Measurements from ENCODE around the gene KCNIP4. TPM values are rescaled to one million over a fixed set of nuclear protein-coding genes. Genes with fewer than 3 reads are reported as not detected.

Gene KCNIP4
- total and polyA plus RNA-seq, 2 of the 8 experiments (the other 6 are each of a cell fraction or from before 2014, with no cell fraction given) = 0.06 TPM; not detected in 1

- no peak overlapping the region for H3K27ac ChIP-seq (ENCODE audit: low read depth, low read length)
- no peak overlapping the region for H3K9ac ChIP-seq (replicated peaks in 1 of 4; ENCODE audit: extremely low read depth in 1 of 4, low read depth in 3 of 4, low read length in 3 of 4)
- H2BK120ac ChIP-seq (replicated peaks; ENCODE audit: low read depth, low read length) = no peak overlapping the region
- FAIRE-seq (no peak), DNase-seq (ENCODE audit: low read depth in 1 of 2, low spot score in 2 of 2) (no peak)
- no peak overlapping the region for H3K4me2 ChIP-seq (ENCODE audit: insufficient read depth in 1 of 2, low read depth in 2 of 2, low read length in 2 of 2)
- H2AFZ ChIP-seq (ENCODE audit: low read length) = no peak overlapping the region
- H3K4me3 ChIP-seq (ENCODE audit: extremely low read depth in 1 of 4, insufficient read depth in 2 of 4, low read depth in 3 of 4, low read length in 4 of 4) = no peak overlapping the region
- H2BK20ac ChIP-seq (ENCODE audit: low read length) = no peak overlapping the region
- WGBS, 2 experiments (ENCODE audit: extremely low coverage in 1 of 2, insufficient coverage in 1 of 2, insufficient read length in 1 of 2, insufficient replicate concordance in 2 of 2, low coverage in 1 of 2, low lambda C conversion rate in 2 of 2, missing lambda C conversion rate in 1 of 2) = 36% methylated on average over 1 of the region's 1 CpG; no CpG with 5 or more reads in 1 of the 2 experiments
- peak overlapping the region; percentile 5; the same call in 1 of the 2 replicates for H2BK12ac ChIP-seq (ENCODE audit: low read depth, low read length)
- H3K4me1 ChIP-seq (replicated peaks in 1 of 4; ENCODE audit: control insufficient read depth in 3 of 4, insufficient read depth in 4 of 4, low read length in 3 of 4) = peaks cover 0 to 4% (median 3%) of the 10 kb centered on the region in 4 experiments; a peak in 2 of 7 replicates
- H3K56ac ChIP-seq (replicated peaks; ENCODE audit: insufficient read length, low read depth, low read length) = no peak overlapping the region
- no peak overlapping the region for H3K18ac ChIP-seq (ENCODE audit: extremely low read depth, low read length)
- H3K4ac ChIP-seq (replicated peaks; ENCODE audit: insufficient read length, low read depth, low read length) = no peak overlapping the region
- CTCF ChIA-PET (ENCODE audit: partially characterized antibody) = interaction anchor here (1.1 kb wide), 1 partner anchor 209 kb away, joined by 3 read pairs; no protein-coding TSS in a partner anchor
- H4K91ac ChIP-seq (replicated peaks; ENCODE audit: insufficient read length, low read length) = no peak overlapping the region
- no peak overlapping the region for H4K8ac ChIP-seq (ENCODE audit: extremely low read depth, insufficient read depth, low read length)
- H4K20me1 ChIP-seq (replicated peaks in 1 of 2; ENCODE audit: control insufficient read depth in 1 of 2, insufficient read depth in 2 of 2, low read length in 2 of 2) = no peaks in the 10 kb centered on the region
- POLR2A ChIA-PET (ENCODE audit: partially characterized antibody) = no interaction called here
- no peaks in the 10 kb centered on the region for H3K36me3 ChIP-seq (ENCODE audit: control insufficient read depth in 2 of 4, insufficient read depth in 4 of 4, low read length in 3 of 4)
- no peak overlapping the region for H2AK5ac ChIP-seq (ENCODE audit: low read depth, low read length)
- H3K14ac ChIP-seq (ENCODE audit: insufficient read length) = no peak overlapping the region
- H3K27me3 ChIP-seq (replicated peaks in 1 of 4; ENCODE audit: control insufficient read depth in 3 of 4, extremely low read depth in 1 of 4, insufficient read depth in 3 of 4, low read length in 3 of 4) = peaks cover 0 to 12% (median 4%) of the 10 kb centered on the region in 4 experiments; a peak in 3 of 7 replicates
- H4K5ac ChIP-seq (ENCODE audit: insufficient read length, low read depth, low read length) = no peak overlapping the region
- no peaks in the 10 kb centered on the region for H3K79me2 ChIP-seq (ENCODE audit: control insufficient read depth in 1 of 2, insufficient read depth in 2 of 2, low read length in 2 of 2)
- H3K23me2 ChIP-seq (ENCODE audit: low read depth, low read length) = no peaks in the 10 kb centered on the region
- no peak overlapping the region for H2BK15ac ChIP-seq (ENCODE audit: low read length)
- no peak overlapping the region for H2BK5ac ChIP-seq (ENCODE audit: low read depth, low read length)
- peaks cover 2 to 4% of the 10 kb centered on the region in 2 experiments; a peak in 2 of 4 replicates for H3K9me3 ChIP-seq (ENCODE audit: insufficient read depth in 2 of 2, low read depth in 1 of 2, low read length in 1 of 2)
- H3K79me1 ChIP-seq (ENCODE audit: low read depth, low read length) = no peaks in the 10 kb centered on the region
- H3K23ac ChIP-seq (ENCODE audit: insufficient read length) = no peak overlapping the region
- TF ChIP-seq E2F6 (IDR thresholded peaks at IDR 0.05) (no peak), ZNF274 (IDR thresholded peaks at IDR 0.05; ENCODE audit: borderline replicate concordance, extremely low read depth, low read length) (no peak), SIN3A (conservative IDR thresholded peaks at IDR 0.05 in 1 of 2, IDR thresholded peaks at IDR 0.05 in 1 of 2; ENCODE audit: low read depth in 1 of 2, low read length in 2 of 2) (no peak), MAFK (IDR thresholded peaks at IDR 0.05; ENCODE audit: low read depth, low read length) (no peak), CEBPB (IDR thresholded peaks at IDR 0.05; ENCODE audit: low read depth, low read length) (no peak), SAP30 (IDR thresholded peaks at IDR 0.05; ENCODE audit: insufficient read depth, insufficient replicate concordance, low read length) (no peak), ATF2 (IDR thresholded peaks at IDR 0.05; ENCODE audit: low read length) (no peak)
- TF ChIP-seq, protein P1, sequence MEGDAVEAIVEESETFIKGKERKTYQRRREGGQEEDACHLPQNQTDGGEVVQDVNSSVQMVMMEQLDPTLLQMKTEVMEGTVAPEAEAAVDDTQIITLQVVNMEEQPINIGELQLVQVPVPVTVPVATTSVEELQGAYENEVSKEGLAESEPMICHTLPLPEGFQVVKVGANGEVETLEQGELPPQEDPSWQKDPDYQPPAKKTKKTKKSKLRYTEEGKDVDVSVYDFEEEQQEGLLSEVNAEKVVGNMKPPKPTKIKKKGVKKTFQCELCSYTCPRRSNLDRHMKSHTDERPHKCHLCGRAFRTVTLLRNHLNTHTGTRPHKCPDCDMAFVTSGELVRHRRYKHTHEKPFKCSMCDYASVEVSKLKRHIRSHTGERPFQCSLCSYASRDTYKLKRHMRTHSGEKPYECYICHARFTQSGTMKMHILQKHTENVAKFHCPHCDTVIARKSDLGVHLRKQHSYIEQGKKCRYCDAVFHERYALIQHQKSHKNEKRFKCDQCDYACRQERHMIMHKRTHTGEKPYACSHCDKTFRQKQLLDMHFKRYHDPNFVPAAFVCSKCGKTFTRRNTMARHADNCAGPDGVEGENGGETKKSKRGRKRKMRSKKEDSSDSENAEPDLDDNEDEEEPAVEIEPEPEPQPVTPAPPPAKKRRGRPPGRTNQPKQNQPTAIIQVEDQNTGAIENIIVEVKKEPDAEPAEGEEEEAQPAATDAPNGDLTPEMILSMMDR (IDR thresholded peaks at IDR 0.05; ENCODE audit: control extremely low read depth in 1 of 3, insufficient read depth in 1 of 3, low read depth in 1 of 3, low read length in 3 of 3) = no peak
Measured at GRCh38 chr4:21544415-21544814, 404.2 kb downstream of the KCNIP4 start.

Measured in H1 (cell line).